ENCODE measurements around the gene ERBB4.

ERBB4 gene

GRCh38 chr2:212028798-212029394 lies 509.7 kb downstream of the ERBB4 start:
- no peaks in the 10 kb centered on the region for H3K27me3 ChIP-seq
- H3K4me3 ChIP-seq (ENCODE audit: low read depth in 1 of 2, low read length in 1 of 2): no peak overlapping the region
- no peaks in the 10 kb centered on the region for H3K4me1 ChIP-seq (ENCODE audit: control insufficient read depth in 1 of 2, insufficient read depth in 1 of 2, low read depth in 1 of 2, low read length in 1 of 2)
- H3K36me3 ChIP-seq: no peaks in the 10 kb centered on the region
- H3K9me3 ChIP-seq: no peaks in the 10 kb centered on the region
- no peak overlapping the region for H3K27ac ChIP-seq
- TF ChIP-seq CTCF (IDR thresholded peaks at IDR 0.05): no peak

GRCh38 chr2:212027681-212028628 lies 510.6 kb downstream of the ERBB4 start:
- Histone ChIP-seq H3K27me3 (no peaks in the 10 kb centered on the region), H3K9me3 (no peaks in the 10 kb centered on the region), H3K4me1 (ENCODE audit: control insufficient read depth in 1 of 2, insufficient read depth in 1 of 2, low read depth in 1 of 2, low read length in 1 of 2) (no peaks in the 10 kb centered on the region), H3K4me3 (ENCODE audit: low read depth in 1 of 2, low read length in 1 of 2) (no peak overlapping the region), H3K36me3 (no peaks in the 10 kb centered on the region), H3K27ac (no peak overlapping the region)
- no peak for TF ChIP-seq CTCF (IDR thresholded peaks at IDR 0.05)

GRCh38 chr2:212024040-212024439 lies 514.6 kb downstream of the ERBB4 start:
- Histone ChIP-seq H3K4me1 (ENCODE audit: control insufficient read depth in 1 of 2, insufficient read depth in 1 of 2, low read depth in 1 of 2, low read length in 1 of 2) (no peaks in the 10 kb centered on the region), H3K36me3 (no peaks in the 10 kb centered on the region), H3K27me3 (no peaks in the 10 kb centered on the region), H3K9me3 (no peaks in the 10 kb centered on the region), H3K27ac (no peak overlapping the region), H3K4me3 (ENCODE audit: low read depth in 1 of 2, low read length in 1 of 2) (no peak overlapping the region)
- no peak for TF ChIP-seq CTCF (IDR thresholded peaks at IDR 0.05)

- no peak overlapping the region for H3K27ac ChIP-seq
- TF ChIP-seq CTCF (IDR thresholded peaks at IDR 0.05): no peak
- no peaks in the 10 kb centered on the region for H3K36me3 ChIP-seq
- H3K4me1 ChIP-seq (ENCODE audit: control insufficient read depth in 1 of 2, insufficient read depth in 1 of 2, low read depth in 1 of 2, low read length in 1 of 2): no peaks in the 10 kb centered on the region
- H3K9me3 ChIP-seq: no peaks in the 10 kb centered on the region
- no peak overlapping the region for H3K4me3 ChIP-seq (ENCODE audit: low read depth in 1 of 2, low read length in 1 of 2)
- no peaks in the 10 kb centered on the region for H3K27me3 ChIP-seq
Measured at GRCh38 chr2:212022966-212023365, 515.6 kb downstream of the ERBB4 start.

- no peaks in the 10 kb centered on the region for H3K4me1 ChIP-seq (ENCODE audit: control insufficient read depth in 1 of 2, insufficient read depth in 1 of 2, low read depth in 1 of 2, low read length in 1 of 2)
- H3K27ac ChIP-seq: no peak overlapping the region
- H3K27me3 ChIP-seq: no peaks in the 10 kb centered on the region
- H3K4me3 ChIP-seq (ENCODE audit: low read depth in 1 of 2, low read length in 1 of 2): no peak overlapping the region
- H3K36me3 ChIP-seq: no peaks in the 10 kb centered on the region
- TF ChIP-seq CTCF (IDR thresholded peaks at IDR 0.05): no peak
- no peaks in the 10 kb centered on the region for H3K9me3 ChIP-seq
Measured at GRCh38 chr2:212021947-212022346, 516.7 kb downstream of the ERBB4 start.
